ENCODE measurements around the gene ZNF69.
"Not testable (repeated sequence)": the region's sequence is repeated elsewhere in the genome, so short reads cannot be mapped to it uniquely, and the experiment has no call there.

Gene ZNF69

DNA sequence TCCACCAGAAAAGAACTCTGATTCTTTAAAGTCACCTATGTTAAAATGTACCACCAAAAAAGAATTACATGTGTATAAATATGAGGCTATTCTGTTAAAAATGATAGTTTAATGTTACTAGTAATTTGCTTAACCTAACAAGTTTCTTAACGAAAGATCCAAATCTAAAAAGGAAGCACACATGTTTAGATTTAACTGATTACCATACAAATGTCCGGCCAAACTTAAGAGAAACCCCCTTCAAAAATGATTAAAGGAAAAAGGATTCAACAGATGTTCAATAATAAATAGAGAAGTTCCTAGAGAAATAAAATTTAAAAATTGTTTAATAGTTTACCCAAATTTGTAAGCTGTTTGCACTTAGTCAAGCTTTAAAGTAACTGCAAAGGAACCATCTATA is 5.0 kb upstream of the ZNF69 start:
- H2BK120ac ChIP-seq (ENCODE audit: low read depth, low read length): no peak overlapping the region

GRCh38 chr19:11887234-11887610 is 360 bp upstream of the ZNF69 start:
- no CpG with 5 or more reads among the region's 7 CpGs for WGBS (ENCODE audit: extremely low coverage, insufficient coverage, low lambda C conversion rate)
- Histone ChIP-seq H3K4me1 (ENCODE audit: control insufficient read depth, low read depth, low read length) (peaks cover 4% of the 10 kb centered on the region), H2BK5ac (ENCODE audit: low read length) (peak overlapping the region; percentile 39), H3K23ac (ENCODE audit: low read length) (no peak overlapping the region), H3K9ac (ENCODE audit: low read length) (peak overlapping the region; percentile 54), H3K4me3 (ENCODE audit: low read length) (no peak overlapping the region), H3K27ac (ENCODE audit: low read depth, low read length) (peak overlapping the region; percentile 31), H3K36me3 (ENCODE audit: control insufficient read depth, insufficient read depth, low read length) (no peaks in the 10 kb centered on the region), H3K18ac (ENCODE audit: low read length) (no peak overlapping the region), H3K27me3 (ENCODE audit: insufficient read depth, low read length, poor library complexity) (no peaks in the 10 kb centered on the region), H2BK15ac (replicated peaks; ENCODE audit: low read depth) (no peak overlapping the region), H3K4ac (ENCODE audit: low read depth, low read length) (no peak overlapping the region), H3K79me1 (ENCODE audit: low read length) (no peaks in the 10 kb centered on the region), H3K56ac (ENCODE audit: low read length) (peak overlapping the region; percentile 88), H2AK5ac (ENCODE audit: low read length) (no peak overlapping the region), H4K5ac (ENCODE audit: low read length) (no peak overlapping the region), H2BK120ac (ENCODE audit: low read depth, low read length) (no peak overlapping the region), H3K4me2 (ENCODE audit: low read length) (peak overlapping the region; percentile 16), H3K79me2 (ENCODE audit: control insufficient read depth, insufficient read depth, low read length) (no peaks in the 10 kb centered on the region), H4K8ac (ENCODE audit: low read depth, low read length) (no peak overlapping the region)
- peak; percentile 56 for DNase-seq

More for the DNA sequence above, 5.0 kb upstream of the ZNF69 start:
- no CpG with 5 or more reads among the region's 2 CpGs for WGBS (ENCODE audit: extremely low coverage, insufficient coverage, low lambda C conversion rate)
- Histone ChIP-seq H3K4me2 (ENCODE audit: low read length) (no peak overlapping the region), H3K23ac (ENCODE audit: low read length) (no peak overlapping the region), H2BK5ac (ENCODE audit: low read length) (no peak overlapping the region), H3K36me3 (ENCODE audit: control insufficient read depth, insufficient read depth, low read length) (no peaks in the 10 kb centered on the region), H2BK15ac (replicated peaks; ENCODE audit: low read depth) (no peak overlapping the region), H3K27me3 (ENCODE audit: insufficient read depth, low read length, poor library complexity) (no peaks in the 10 kb centered on the region), H3K79me2 (ENCODE audit: control insufficient read depth, insufficient read depth, low read length) (no peaks in the 10 kb centered on the region), H4K8ac (ENCODE audit: low read depth, low read length) (no peak overlapping the region), H3K9ac (ENCODE audit: low read length) (no peak overlapping the region), H3K18ac (ENCODE audit: low read length) (no peak overlapping the region), H3K27ac (ENCODE audit: low read depth, low read length) (no peak overlapping the region), H3K4ac (ENCODE audit: low read depth, low read length) (no peak overlapping the region), H3K79me1 (ENCODE audit: low read length) (no peaks in the 10 kb centered on the region), H2AK5ac (ENCODE audit: low read length) (no peak overlapping the region), H3K4me1 (ENCODE audit: control insufficient read depth, low read depth, low read length) (peaks cover 4% of the 10 kb centered on the region), H3K56ac (ENCODE audit: low read length) (no peak overlapping the region), H3K4me3 (ENCODE audit: low read length) (no peak overlapping the region), H4K5ac (ENCODE audit: low read length) (no peak overlapping the region)
- DNase-seq: no peak

DNA sequence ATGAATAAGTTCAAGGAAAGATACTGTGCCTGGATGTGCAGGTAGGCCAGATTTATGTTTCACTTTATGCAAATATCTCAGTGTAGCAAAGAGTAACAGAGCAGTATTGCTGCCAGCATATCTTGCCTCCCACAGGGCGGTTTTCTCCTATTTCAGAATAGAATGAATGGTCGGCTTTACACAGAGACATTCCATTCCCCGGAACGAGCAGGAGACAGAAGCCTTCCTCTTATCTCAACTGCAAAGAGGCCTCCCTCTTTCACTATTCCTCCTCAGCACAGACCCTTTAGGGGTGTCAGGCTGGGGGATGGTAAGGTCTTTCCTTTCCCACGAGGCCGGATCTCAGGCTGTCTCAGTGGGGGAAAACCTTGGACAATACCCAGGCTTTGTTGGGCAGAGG is 2.3 kb downstream of the ZNF69 start:
- H3K23ac ChIP-seq (ENCODE audit: low read length); H3K79me1 ChIP-seq (ENCODE audit: low read length); H3K4me3 ChIP-seq (ENCODE audit: low read length); H3K56ac ChIP-seq (ENCODE audit: low read length); H3K4me1 ChIP-seq (ENCODE audit: control insufficient read depth, low read depth, low read length); H2BK15ac ChIP-seq (replicated peaks; ENCODE audit: low read depth); H4K8ac ChIP-seq (ENCODE audit: low read depth, low read length); H2BK120ac ChIP-seq (ENCODE audit: low read depth, low read length); H3K27me3 ChIP-seq (ENCODE audit: insufficient read depth, low read length, poor library complexity); H3K36me3 ChIP-seq (ENCODE audit: control insufficient read depth, insufficient read depth, low read length); H3K4me2 ChIP-seq (ENCODE audit: low read length); H3K9ac ChIP-seq (ENCODE audit: low read length); H3K4ac ChIP-seq (ENCODE audit: low read depth, low read length); H4K5ac ChIP-seq (ENCODE audit: low read length); H3K79me2 ChIP-seq (ENCODE audit: control insufficient read depth, insufficient read depth, low read length); H2AK5ac ChIP-seq (ENCODE audit: low read length); H2BK5ac ChIP-seq (ENCODE audit: low read length); H3K18ac ChIP-seq (ENCODE audit: low read length): not testable (repeated sequence)
- DNase-seq: peak; percentile 72
- no CpG with 5 or more reads among the region's 6 CpGs for WGBS (ENCODE audit: extremely low coverage, insufficient coverage, low lambda C conversion rate)
- peak overlapping the region; percentile 42 for H3K27ac ChIP-seq (ENCODE audit: low read depth, low read length)

- no peak overlapping the region for H3K4me3 ChIP-seq (ENCODE audit: low read length)
These were observed 3.1 kb downstream of the ZNF69 start for GRCh38 chr19:11890634-11891033.

GRCh38 chr19:11894851-11895250 is 7.3 kb downstream of the ZNF69 start:
- H3K79me2 ChIP-seq (ENCODE audit: control insufficient read depth, insufficient read depth, low read length): no peaks in the 10 kb centered on the region
- H2AK5ac ChIP-seq (ENCODE audit: low read length): no peak overlapping the region
- no peak overlapping the region for H3K56ac ChIP-seq (ENCODE audit: low read length)
- H4K8ac ChIP-seq (ENCODE audit: low read depth, low read length): no peak overlapping the region
- H2BK5ac ChIP-seq (ENCODE audit: low read length): no peak overlapping the region
- no peak overlapping the region for H2BK120ac ChIP-seq (ENCODE audit: low read depth, low read length)
- no peak overlapping the region for H3K23ac ChIP-seq (ENCODE audit: low read length)
- H3K4ac ChIP-seq (ENCODE audit: low read depth, low read length): no peak overlapping the region
- H3K18ac ChIP-seq (ENCODE audit: low read length): no peak overlapping the region
- H3K4me1 ChIP-seq (ENCODE audit: control insufficient read depth, low read depth, low read length): no peaks in the 10 kb centered on the region
- no peak overlapping the region for H3K4me3 ChIP-seq (ENCODE audit: low read length)
- DNase-seq: no peak
- WGBS (ENCODE audit: extremely low coverage, insufficient coverage, low lambda C conversion rate): no CpG with 5 or more reads among the region's 6 CpGs
- H3K27me3 ChIP-seq (ENCODE audit: insufficient read depth, low read length, poor library complexity): no peaks in the 10 kb centered on the region
- H3K4me2 ChIP-seq (ENCODE audit: low read length): no peak overlapping the region
- peaks cover 5% of the 10 kb centered on the region for H3K79me1 ChIP-seq (ENCODE audit: low read length)
- H4K5ac ChIP-seq (ENCODE audit: low read length): no peak overlapping the region
- H2BK15ac ChIP-seq (replicated peaks; ENCODE audit: low read depth): no peak overlapping the region
- no peak overlapping the region for H3K27ac ChIP-seq (ENCODE audit: low read depth, low read length)
- H3K36me3 ChIP-seq (ENCODE audit: control insufficient read depth, insufficient read depth, low read length): no peaks in the 10 kb centered on the region
- H3K9ac ChIP-seq (ENCODE audit: low read length): no peak overlapping the region

More at GRCh38 chr19:11890634-11891033, 3.1 kb downstream of the ZNF69 start:
- Histone ChIP-seq H3K27ac (ENCODE audit: low read depth, low read length) (no peak overlapping the region), H2BK15ac (replicated peaks; ENCODE audit: low read depth) (no peak overlapping the region), H3K4ac (ENCODE audit: low read depth, low read length) (no peak overlapping the region), H3K79me2 (ENCODE audit: control insufficient read depth, insufficient read depth, low read length) (no peaks in the 10 kb centered on the region), H3K4me1 (ENCODE audit: control insufficient read depth, low read depth, low read length) (peaks cover 4% of the 10 kb centered on the region), H3K79me1 (ENCODE audit: low read length) (peaks cover 5% of the 10 kb centered on the region), H2BK120ac (ENCODE audit: low read depth, low read length) (no peak overlapping the region), H4K5ac (ENCODE audit: low read length) (no peak overlapping the region), H2BK5ac (ENCODE audit: low read length) (no peak overlapping the region), H3K27me3 (ENCODE audit: insufficient read depth, low read length, poor library complexity) (no peaks in the 10 kb centered on the region), H3K36me3 (ENCODE audit: control insufficient read depth, insufficient read depth, low read length) (no peaks in the 10 kb centered on the region), H3K23ac (ENCODE audit: low read length) (no peak overlapping the region), H4K8ac (ENCODE audit: low read depth, low read length) (no peak overlapping the region), H3K18ac (ENCODE audit: low read length) (no peak overlapping the region), H2AK5ac (ENCODE audit: low read length) (no peak overlapping the region), H3K56ac (ENCODE audit: low read length) (no peak overlapping the region), H3K9ac (ENCODE audit: low read length) (no peak overlapping the region), H3K4me2 (ENCODE audit: low read length) (no peak overlapping the region)
- no CpG with 5 or more reads among the region's 5 CpGs for WGBS (ENCODE audit: extremely low coverage, insufficient coverage, low lambda C conversion rate)
- no peak for DNase-seq

GRCh38 chr19:11902228-11902627 is 14.6 kb downstream of the ZNF69 start:
- no peak overlapping the region for H3K27ac ChIP-seq (ENCODE audit: low read depth, low read length)
- no peak overlapping the region for H3K23ac ChIP-seq (ENCODE audit: low read length)
- no peak overlapping the region for H3K4ac ChIP-seq (ENCODE audit: low read depth, low read length)
- no peaks in the 10 kb centered on the region for H3K4me1 ChIP-seq (ENCODE audit: control insufficient read depth, low read depth, low read length)
- H3K79me2 ChIP-seq (ENCODE audit: control insufficient read depth, insufficient read depth, low read length): no peaks in the 10 kb centered on the region
- no peaks in the 10 kb centered on the region for H3K79me1 ChIP-seq (ENCODE audit: low read length)
- H4K8ac ChIP-seq (ENCODE audit: low read depth, low read length): no peak overlapping the region
- H3K18ac ChIP-seq (ENCODE audit: low read length): no peak overlapping the region
- H3K4me2 ChIP-seq (ENCODE audit: low read length): no peak overlapping the region
- no CpG with 5 or more reads among the region's 3 CpGs for WGBS (ENCODE audit: extremely low coverage, insufficient coverage, low lambda C conversion rate)
- no peak overlapping the region for H2BK5ac ChIP-seq (ENCODE audit: low read length)
- no peak overlapping the region for H3K56ac ChIP-seq (ENCODE audit: low read length)
- H3K4me3 ChIP-seq (ENCODE audit: low read length): no peak overlapping the region
- no peak overlapping the region for H2BK15ac ChIP-seq (replicated peaks; ENCODE audit: low read depth)
- peaks cover 9% of the 10 kb centered on the region for H3K36me3 ChIP-seq (ENCODE audit: control insufficient read depth, insufficient read depth, low read length)
- H3K27me3 ChIP-seq (ENCODE audit: insufficient read depth, low read length, poor library complexity): no peaks in the 10 kb centered on the region
- no peak overlapping the region for H4K5ac ChIP-seq (ENCODE audit: low read length)
- H3K9ac ChIP-seq (ENCODE audit: low read length): no peak overlapping the region
- no peak for DNase-seq
- no peak overlapping the region for H2BK120ac ChIP-seq (ENCODE audit: low read depth, low read length)
- no peak overlapping the region for H2AK5ac ChIP-seq (ENCODE audit: low read length)

Measured in mesendoderm (in vitro differentiated cells).